Ovary (tissue), 9 donors: ENCODE data around the gene UPK1B. TPM values are rescaled to one million over a fixed set of nuclear protein-coding genes. Genes with fewer than 3 reads are reported as not detected.

Source experiments
- DNase-seq, 5 donors: peaks; one replicate each; pipeline ENCODE4 v3.0.0-alpha.2; 2019 to 2020
- H3K27ac ChIP-seq, 2 donors: fragments of 200-600 bp; one replicate each; pipeline versions ENCODE4 v1.5.1 to v1.8.0; 2019 to 2022
- H3K27me3 ChIP-seq: fragments of 200-600 bp; one replicate; pipeline ENCODE4 v1.8.0; 2022
- H3K36me3 ChIP-seq: fragments of 200-600 bp; sonication (generic); one replicate; pipeline ENCODE4 v1.5.1; 2019
- H3K4me1 ChIP-seq: one replicate; pipeline ENCODE4 v1.8.1; 2013; ENCODE audit warnings: mild to moderate bottlenecking, moderate library complexity; ENCODE audit not compliant: insufficient read depth
- H3K4me3 ChIP-seq: fragments of 200-600 bp; sonication (generic); one replicate; pipeline ENCODE4 v1.5.1; 2017
- H3K9me3 ChIP-seq, 2 donors: fragments of 200-600 bp in 1 of 2; sonication (generic) in 1 of 2; one replicate each; pipeline versions ENCODE4 v1.5.1 to v1.8.1; 2013 to 2019; ENCODE audit warnings: mild to moderate bottlenecking in 1 of 2, moderate library complexity in 1 of 2
- EP300 ChIP-seq: sonication (generic); formaldehyde crosslinking; IDR thresholded peaks from one replicate; pipeline ENCODE4 v1.6.1; 2017; ENCODE audit warnings: antibody characterized with exemption
- POLR2A ChIP-seq: fragments of 450-650 bp; IDR thresholded peaks from one replicate; pipeline ENCODE4 v1.6.1; 2017; ENCODE audit warnings: antibody characterized with exemption, mild to moderate bottlenecking, moderate library complexity
- WGBS, 3 donors: extraction: QIAGEN DNeasy Blood & Tissue Kit in 1 of 3; methylation state at CpG; one replicate each; pipeline versions ENCODE4 v1.1.5 to v1.1.7; 2013 to 2017; 5-methylcytosine and 5-hydroxymethylcytosine counted together
- intact Hi-C, 4 donors: fragments of 100-400 bp; cut with DNase I; formaldehyde crosslinking; loops; one replicate each; pipeline versions ENCODE4 v1.11.0 to v1.15.1; 2022 to 2023
- polyA plus RNA-seq, 2 donors: library from polyadenylated mRNA; stranded (reverse); fragments of 200-250 nt in 1 of 2; fragments of 350-450 nt in 1 of 2; fragmentation: Illumina TruSeq in 1 of 2; extraction: RNeasy Lipid Tissue Mini Kit (QIAGEN cat#74804) in 1 of 2; gene quantifications; one replicate each; pipeline ENCODE4 v1.2.3, GENCODE V29; 2013 to 2014
- total RNA-seq, 7 donors: library from RNA; depleted of rRNA in 2 of 7; stranded (reverse); fragments of >200 nt in 2 of 7; fragmentation: NEBNext Ultra II Directional in 3 of 7; extraction: Animal tissue kit (Norgen Biotek cat#: 25700) in 3 of 7; gene quantifications; one replicate each; pipeline versions ENCODE4 v1.1.0 to v1.2.4, GENCODE V29; 2016 to 2023
- TF ChIP-seq, protein P1 (sequence below), 3 donors: fragments of 450-650 bp in 2 of 3; fragments of 200-600 bp in 1 of 3; IDR thresholded peaks; one replicate each; pipeline versions ENCODE4 v1.5.1 to v1.8.0; 2016 to 2022; ENCODE audit warnings: antibody characterized with exemption in 3 of 3, mild to moderate bottlenecking in 1 of 3
- donor health status: DM: no; HTN: no; CAD: no; lungs with moderate emphysema.
- donor health status: DM: no; HTN: no; CAD: no.
- donor health status: Bipolar disorder and iron deficiency.
- donor health status: DM: yes; HTN: yes; CAD: no.
- donor health status: DM: no; HTN: no; CAD: no.
- donor health status: DM: yes; HTN: yes; CAD: no.

Gene UPK1B
- total and polyA plus RNA-seq, 9 donors = 0.05 to 1.4 (median 0.69) TPM; not detected in 4

GRCh38 chr3:119170821-119171220, 2.6 kb upstream of the UPK1B start:
- intact Hi-C loops = no loop called here
- TF ChIP-seq EP300 (no peak), POLR2A (no peak)
- TF ChIP-seq, protein P1, sequence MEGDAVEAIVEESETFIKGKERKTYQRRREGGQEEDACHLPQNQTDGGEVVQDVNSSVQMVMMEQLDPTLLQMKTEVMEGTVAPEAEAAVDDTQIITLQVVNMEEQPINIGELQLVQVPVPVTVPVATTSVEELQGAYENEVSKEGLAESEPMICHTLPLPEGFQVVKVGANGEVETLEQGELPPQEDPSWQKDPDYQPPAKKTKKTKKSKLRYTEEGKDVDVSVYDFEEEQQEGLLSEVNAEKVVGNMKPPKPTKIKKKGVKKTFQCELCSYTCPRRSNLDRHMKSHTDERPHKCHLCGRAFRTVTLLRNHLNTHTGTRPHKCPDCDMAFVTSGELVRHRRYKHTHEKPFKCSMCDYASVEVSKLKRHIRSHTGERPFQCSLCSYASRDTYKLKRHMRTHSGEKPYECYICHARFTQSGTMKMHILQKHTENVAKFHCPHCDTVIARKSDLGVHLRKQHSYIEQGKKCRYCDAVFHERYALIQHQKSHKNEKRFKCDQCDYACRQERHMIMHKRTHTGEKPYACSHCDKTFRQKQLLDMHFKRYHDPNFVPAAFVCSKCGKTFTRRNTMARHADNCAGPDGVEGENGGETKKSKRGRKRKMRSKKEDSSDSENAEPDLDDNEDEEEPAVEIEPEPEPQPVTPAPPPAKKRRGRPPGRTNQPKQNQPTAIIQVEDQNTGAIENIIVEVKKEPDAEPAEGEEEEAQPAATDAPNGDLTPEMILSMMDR (IDR thresholded peaks at IDR 0.05) = no peak
- no peaks in the 10 kb centered on the region for H3K36me3 ChIP-seq
- no peak for DNase-seq
- no peaks in the 10 kb centered on the region for H3K4me1 ChIP-seq
- WGBS, 3 donors = 90 to 92% (median 91%) methylated on average over 3 of the region's 3 CpGs
- H3K27me3 ChIP-seq = no peaks in the 10 kb centered on the region
- no peaks in the 10 kb centered on the region for H3K9me3 ChIP-seq
- no peak overlapping the region for H3K27ac ChIP-seq
- no peak overlapping the region for H3K4me3 ChIP-seq

DNA sequence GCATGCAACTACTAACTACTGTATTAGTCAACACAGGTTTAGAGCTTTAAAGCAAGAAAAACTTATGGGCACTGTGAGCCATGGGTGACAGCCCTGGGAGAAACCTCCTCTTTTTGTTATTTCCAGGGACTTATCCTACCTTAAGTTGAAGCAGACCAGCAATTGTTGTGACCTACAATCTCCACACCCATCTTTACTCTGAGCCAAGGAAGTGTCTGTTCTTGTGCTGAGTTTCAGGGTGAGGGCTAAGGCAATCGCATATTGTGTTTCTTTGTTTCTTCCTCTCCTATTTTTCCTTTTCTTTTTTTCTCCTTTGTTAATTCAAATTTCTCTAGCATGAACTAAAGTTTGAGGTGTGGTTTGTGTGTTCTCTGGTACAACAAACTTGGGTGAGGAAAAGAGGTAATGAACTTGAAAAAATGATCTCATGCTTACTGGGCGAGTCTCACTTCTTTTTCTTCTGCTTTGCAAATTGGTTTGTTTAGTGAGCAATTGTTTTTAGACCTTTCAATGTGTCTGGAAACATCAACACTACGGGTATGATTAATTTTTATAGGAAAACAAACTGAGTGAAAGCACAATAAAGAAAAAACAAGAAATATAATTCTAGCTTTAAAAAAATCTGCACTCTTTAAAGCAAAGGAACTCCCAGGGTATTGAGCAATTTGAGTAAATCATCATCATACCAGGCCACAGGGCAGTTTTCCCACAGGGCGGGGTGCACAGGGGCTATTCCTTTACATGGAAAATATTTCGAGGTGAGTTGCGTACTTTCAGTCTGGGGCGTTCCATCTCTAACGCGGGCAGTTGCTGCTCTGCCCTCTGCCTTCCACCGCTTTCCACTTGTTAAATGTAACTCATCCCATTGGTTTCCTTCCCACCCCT, 2.7 kb downstream of the UPK1B start:
- H3K27me3 ChIP-seq = no peaks in the 10 kb centered on the region
- H3K27ac ChIP-seq = no peak overlapping the region
- TF ChIP-seq POLR2A (no peak), EP300 (no peak)
- TF ChIP-seq, protein P1 (IDR thresholded peaks at IDR 0.05) = no peak
- no peaks in the 10 kb centered on the region for H3K9me3 ChIP-seq
- WGBS, 3 donors = 84 to 85% (median 84%) methylated on average over 10 of the region's 10 CpGs
- no peaks in the 10 kb centered on the region for H3K4me1 ChIP-seq
- H3K36me3 ChIP-seq = no peaks in the 10 kb centered on the region
- DNase-seq = no peak
- H3K4me3 ChIP-seq = no peak overlapping the region
- intact Hi-C loops = no loop called here

DNA sequence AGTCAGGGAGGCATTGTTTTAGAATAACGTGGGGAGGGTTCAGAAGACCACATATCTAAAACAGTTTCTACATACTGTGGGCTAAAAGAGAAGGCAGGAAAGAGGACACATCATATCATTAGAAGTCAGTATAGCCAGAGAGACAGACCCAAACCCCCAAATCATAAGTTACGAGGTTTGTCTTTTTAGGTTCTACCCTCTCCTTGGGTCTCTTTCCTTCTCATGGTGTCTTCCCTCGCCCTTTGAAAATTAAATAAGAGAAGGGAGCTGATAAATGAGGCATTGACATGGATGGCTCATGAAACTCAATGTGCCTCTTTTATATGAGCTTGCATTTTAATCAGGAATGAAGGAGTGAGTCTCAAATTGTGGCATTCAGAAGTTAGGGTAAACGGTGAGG, 3.4 kb downstream of the UPK1B start:
- Histone ChIP-seq H3K4me1 (no peaks in the 10 kb centered on the region), H3K4me3 (no peak overlapping the region), H3K9me3 (no peaks in the 10 kb centered on the region), H3K27ac (no peak overlapping the region), H3K36me3 (no peaks in the 10 kb centered on the region), H3K27me3 (no peaks in the 10 kb centered on the region)
- DNase-seq = no peak
- intact Hi-C loops = no loop called here
- TF ChIP-seq POLR2A (no peak), EP300 (no peak)
- TF ChIP-seq, protein P1 (IDR thresholded peaks at IDR 0.05) = no peak
- WGBS, 3 donors = 78 to 80% (median 78%) methylated on average over 4 of the region's 4 CpGs

DNA sequence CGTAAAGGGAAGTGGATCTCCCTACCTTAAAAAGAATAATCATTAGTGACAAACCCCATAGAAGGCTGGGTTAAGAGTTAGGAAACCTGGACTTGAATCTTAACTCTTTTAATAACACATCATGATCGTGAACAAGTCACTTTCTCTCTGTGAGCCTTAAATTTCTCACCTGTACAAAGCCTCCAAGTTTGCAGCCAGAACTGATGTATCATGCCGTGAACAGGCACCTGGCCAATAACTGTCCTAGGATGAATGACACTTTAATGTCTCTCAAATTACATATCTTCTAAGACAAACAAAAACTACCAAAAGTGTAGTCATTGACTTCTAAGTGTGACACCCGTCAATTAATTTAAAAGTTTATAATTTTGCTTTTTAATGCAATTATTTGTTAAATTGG, 3.9 kb downstream of the UPK1B start:
- Histone ChIP-seq H3K27ac (no peak overlapping the region), H3K4me1 (no peaks in the 10 kb centered on the region), H3K9me3 (no peaks in the 10 kb centered on the region), H3K4me3 (no peak overlapping the region), H3K36me3 (no peaks in the 10 kb centered on the region), H3K27me3 (no peaks in the 10 kb centered on the region)
- intact Hi-C loops = no loop called here
- WGBS, 3 donors = 84 to 88% (median 86%) methylated on average over 4 of the region's 4 CpGs
- DNase-seq = no peak
- TF ChIP-seq POLR2A (no peak), EP300 (no peak)
- TF ChIP-seq, protein P1 (IDR thresholded peaks at IDR 0.05) = no peak
